Suprapubic skin (tissue), 4 donors: ENCODE results near the gene GCNT4. TPM values are rescaled to one million over a fixed set of nuclear protein-coding genes. Genes with fewer than 3 reads are reported as not detected.

Experiments used
- DNase-seq, 2 donors: peaks; one replicate each; pipeline ENCODE4 v3.0.0-alpha.2; 2019; ENCODE audit warnings: low spot score in 2 of 2
- H3K27ac ChIP-seq: fragments of 200-600 bp; sonication (generic); one replicate; pipeline ENCODE4 v1.5.1; 2019
- H3K27me3 ChIP-seq: fragments of 200-600 bp; sonication (generic); one replicate; pipeline ENCODE4 v1.5.1; 2019
- H3K36me3 ChIP-seq: fragments of 200-600 bp; sonication (generic); one replicate; pipeline ENCODE4 v1.5.1; 2019
- H3K4me1 ChIP-seq: fragments of 200-600 bp; sonication (generic); one replicate; pipeline ENCODE4 v1.5.1; 2019
- H3K4me3 ChIP-seq: fragments of 200-600 bp; sonication (generic); one replicate; pipeline ENCODE4 v1.5.1; 2019; ENCODE audit warnings: mild to moderate bottlenecking
- H3K9me3 ChIP-seq: fragments of 200-600 bp; sonication (generic); one replicate; pipeline ENCODE4 v1.5.1; 2019
- EP300 ChIP-seq: sonication (generic); formaldehyde crosslinking; IDR thresholded peaks from one replicate; pipeline ENCODE4 v1.6.1; 2017; ENCODE audit warnings: antibody characterized with exemption
- POLR2A ChIP-seq, 2 donors: fragments of 450-650 bp; IDR thresholded peaks; one replicate each; pipeline ENCODE4 v1.6.1; 2017; ENCODE audit warnings: antibody characterized with exemption in 2 of 2, mild to moderate bottlenecking in 2 of 2, moderate library complexity in 2 of 2
- POLR2AphosphoS5 ChIP-seq, 3 donors: sonication (generic); formaldehyde crosslinking; IDR thresholded peaks; one replicate each; pipeline ENCODE4 v1.6.1; 2017; ENCODE audit warnings: antibody characterized with exemption in 3 of 3
- WGBS: methylation state at CpG from one replicate; pipeline ENCODE4 v1.1.5; 2018; 5-methylcytosine and 5-hydroxymethylcytosine counted together
- total RNA-seq, 4 donors: library from RNA; depleted of rRNA; stranded (reverse); fragments of >200 nt; gene quantifications; one replicate each; pipeline ENCODE4 v1.1.0, GENCODE V29; 2016
- TF ChIP-seq, protein P1 (sequence below), 2 donors: fragments of 200-600 bp in 1 of 2; fragments of 450-650 bp in 1 of 2; sonication (generic) in 1 of 2; IDR thresholded peaks; one replicate each; pipeline ENCODE4 v1.5.1; 2016 to 2019; ENCODE audit warnings: antibody characterized with exemption in 2 of 2, mild to moderate bottlenecking in 1 of 2, moderate library complexity in 1 of 2

Gene GCNT4
- total RNA-seq, 4 donors from 2014 or later: 1.7 to 4.3 (median 3.4) TPM

- H3K27ac ChIP-seq: no peak overlapping the region
- no peaks in the 10 kb centered on the region for H3K27me3 ChIP-seq
- H3K9me3 ChIP-seq: no peaks in the 10 kb centered on the region
- DNase-seq: no peak
- TF ChIP-seq, protein P1, sequence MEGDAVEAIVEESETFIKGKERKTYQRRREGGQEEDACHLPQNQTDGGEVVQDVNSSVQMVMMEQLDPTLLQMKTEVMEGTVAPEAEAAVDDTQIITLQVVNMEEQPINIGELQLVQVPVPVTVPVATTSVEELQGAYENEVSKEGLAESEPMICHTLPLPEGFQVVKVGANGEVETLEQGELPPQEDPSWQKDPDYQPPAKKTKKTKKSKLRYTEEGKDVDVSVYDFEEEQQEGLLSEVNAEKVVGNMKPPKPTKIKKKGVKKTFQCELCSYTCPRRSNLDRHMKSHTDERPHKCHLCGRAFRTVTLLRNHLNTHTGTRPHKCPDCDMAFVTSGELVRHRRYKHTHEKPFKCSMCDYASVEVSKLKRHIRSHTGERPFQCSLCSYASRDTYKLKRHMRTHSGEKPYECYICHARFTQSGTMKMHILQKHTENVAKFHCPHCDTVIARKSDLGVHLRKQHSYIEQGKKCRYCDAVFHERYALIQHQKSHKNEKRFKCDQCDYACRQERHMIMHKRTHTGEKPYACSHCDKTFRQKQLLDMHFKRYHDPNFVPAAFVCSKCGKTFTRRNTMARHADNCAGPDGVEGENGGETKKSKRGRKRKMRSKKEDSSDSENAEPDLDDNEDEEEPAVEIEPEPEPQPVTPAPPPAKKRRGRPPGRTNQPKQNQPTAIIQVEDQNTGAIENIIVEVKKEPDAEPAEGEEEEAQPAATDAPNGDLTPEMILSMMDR (IDR thresholded peaks at IDR 0.05): no peak
- no peak for TF ChIP-seq EP300
- no peak for TF ChIP-seq POLR2AphosphoS5 (IDR thresholded peaks at IDR 0.05)
- no peak for TF ChIP-seq POLR2A (IDR thresholded peaks at IDR 0.05)
- H3K36me3 ChIP-seq: no peaks in the 10 kb centered on the region
- no peak overlapping the region for H3K4me3 ChIP-seq
- WGBS: 96% methylated on average over 3 of the region's 3 CpGs
- no peaks in the 10 kb centered on the region for H3K4me1 ChIP-seq
Observed at GRCh38 chr5:75067434-75067833, 15.1 kb upstream of the GCNT4 start.

GRCh38 chr5:75062925-75063531 is 10.7 kb upstream of the GCNT4 start:
- no peaks in the 10 kb centered on the region for H3K4me1 ChIP-seq
- H3K27ac ChIP-seq: no peak overlapping the region
- no peak for DNase-seq
- no peak overlapping the region for H3K4me3 ChIP-seq
- H3K36me3 ChIP-seq: no peaks in the 10 kb centered on the region
- H3K27me3 ChIP-seq: no peaks in the 10 kb centered on the region
- TF ChIP-seq, protein P1 (IDR thresholded peaks at IDR 0.05): no peak
- TF ChIP-seq POLR2AphosphoS5 (IDR thresholded peaks at IDR 0.05): no peak
- TF ChIP-seq EP300: no peak
- TF ChIP-seq POLR2A (IDR thresholded peaks at IDR 0.05): no peak
- 86% methylated on average over 2 of the region's 2 CpGs for WGBS
- H3K9me3 ChIP-seq: no peaks in the 10 kb centered on the region

DNA sequence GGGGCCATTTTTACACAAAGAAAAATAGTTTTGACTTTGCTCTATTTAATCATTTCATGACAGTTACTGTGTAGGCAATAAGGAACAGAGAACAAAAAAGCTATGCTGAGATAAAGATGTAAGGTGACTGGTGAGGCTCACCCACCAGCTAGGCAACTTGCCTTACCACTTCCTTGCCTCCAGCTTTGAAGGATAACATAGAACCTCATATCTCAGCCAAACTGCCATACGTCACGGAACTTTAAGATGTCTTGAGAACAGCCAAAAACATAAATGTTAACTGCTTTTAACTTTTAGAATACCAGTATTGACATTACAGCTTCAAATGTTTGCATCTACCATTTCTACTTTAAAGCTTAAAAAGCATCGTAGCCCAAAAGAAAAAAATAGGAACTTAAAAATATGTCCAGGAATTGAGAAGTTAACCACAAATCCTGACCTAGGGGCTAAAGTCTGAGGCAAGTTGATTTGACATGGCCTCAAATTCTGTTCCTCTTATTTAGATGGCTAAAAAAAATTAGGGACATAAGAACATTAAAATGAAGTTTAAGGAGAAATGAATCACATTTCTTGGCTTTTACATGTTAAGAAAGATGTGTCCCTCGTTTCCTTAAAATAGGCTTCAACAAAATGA is 7.7 kb upstream of the GCNT4 start:
- DNase-seq: no peak
- H3K9me3 ChIP-seq: no peaks in the 10 kb centered on the region

DNA sequence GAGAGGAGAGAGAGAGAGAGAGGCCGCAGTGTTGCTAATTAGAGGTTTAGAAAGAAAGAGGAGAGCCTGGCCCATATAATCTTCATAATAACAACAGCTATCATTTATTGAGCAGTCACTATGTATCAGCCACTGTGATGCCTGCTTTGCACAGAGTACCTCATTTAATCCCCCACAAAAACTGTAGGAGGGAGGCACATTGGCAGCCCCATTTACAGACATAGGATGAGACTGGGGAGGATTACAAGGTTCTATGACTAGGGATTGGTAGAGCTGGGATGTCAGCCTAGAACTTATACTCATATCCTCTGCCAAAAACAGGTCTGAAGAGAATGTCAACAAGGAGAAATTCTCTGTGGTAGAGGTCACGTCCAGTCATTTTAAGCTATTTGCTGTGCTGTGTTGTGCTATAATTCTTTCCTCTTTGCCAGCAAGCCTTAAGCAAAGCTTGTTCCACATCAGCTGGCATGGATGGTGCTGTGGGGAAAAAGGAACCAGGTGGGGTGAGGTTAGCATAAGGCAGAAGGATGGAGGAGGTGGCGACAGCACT is 6.7 kb upstream of the GCNT4 start:
- no peaks in the 10 kb centered on the region for H3K27me3 ChIP-seq
- no peaks in the 10 kb centered on the region for H3K9me3 ChIP-seq
- TF ChIP-seq EP300 (no peak), POLR2AphosphoS5 (IDR thresholded peaks at IDR 0.05) (no peak), POLR2A (IDR thresholded peaks at IDR 0.05) (no peak)
- TF ChIP-seq, protein P1 (IDR thresholded peaks at IDR 0.05): no peak
- H3K27ac ChIP-seq: no peak overlapping the region
- WGBS: 94% methylated on average over 3 of the region's 3 CpGs
- no peak for DNase-seq
- peaks cover 9% of the 10 kb centered on the region for H3K4me1 ChIP-seq
- no peaks in the 10 kb centered on the region for H3K36me3 ChIP-seq
- no peak overlapping the region for H3K4me3 ChIP-seq

More for the DNA sequence above, 7.7 kb upstream of the GCNT4 start:
- Histone ChIP-seq H3K4me3 (no peak overlapping the region), H3K4me1 (no peaks in the 10 kb centered on the region), H3K27ac (no peak overlapping the region), H3K27me3 (no peaks in the 10 kb centered on the region), H3K36me3 (no peaks in the 10 kb centered on the region)
- TF ChIP-seq POLR2A (IDR thresholded peaks at IDR 0.05) (no peak), POLR2AphosphoS5 (IDR thresholded peaks at IDR 0.05) (no peak), EP300 (no peak)
- TF ChIP-seq, protein P1 (IDR thresholded peaks at IDR 0.05): no peak
- 63% methylated on average over 4 of the region's 4 CpGs for WGBS

DNA sequence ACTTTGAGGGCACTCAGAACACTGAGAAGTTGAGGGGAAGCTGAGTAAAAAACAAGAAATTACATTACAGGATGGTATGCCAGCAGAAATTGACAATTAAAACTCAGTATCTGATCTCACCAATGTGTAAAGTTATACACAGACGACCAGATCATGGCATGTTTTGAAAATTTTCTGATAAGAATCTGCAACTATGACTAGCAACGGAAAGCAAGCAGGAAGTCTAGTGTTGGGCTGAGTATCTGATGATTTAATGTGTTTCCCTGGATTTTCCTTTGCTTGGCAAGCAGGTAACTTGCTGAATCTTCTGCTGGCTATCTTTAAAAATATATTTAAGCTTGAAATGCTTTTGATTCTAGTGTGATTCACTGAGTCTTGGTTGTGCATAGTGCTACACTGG is 5.2 kb upstream of the GCNT4 start:
- Histone ChIP-seq H3K9me3 (no peaks in the 10 kb centered on the region), H3K4me3 (no peak overlapping the region), H3K36me3 (no peaks in the 10 kb centered on the region), H3K27ac (no peak overlapping the region), H3K27me3 (no peaks in the 10 kb centered on the region), H3K4me1 (peaks cover 10% of the 10 kb centered on the region)
- DNase-seq: no peak
- TF ChIP-seq POLR2AphosphoS5 (IDR thresholded peaks at IDR 0.05) (no peak), EP300 (no peak), POLR2A (IDR thresholded peaks at IDR 0.05) (no peak)
- TF ChIP-seq, protein P1 (IDR thresholded peaks at IDR 0.05): no peak
- 27% methylated on average over 2 of the region's 2 CpGs for WGBS
